ENCODE results near the gene WDR46. TPM values are rescaled to one million over a fixed set of nuclear protein-coding genes. Genes with fewer than 3 reads are reported as not detected.

WDR46 gene
- total and polyA plus RNA-seq, 2 of the 8 experiments (the other 6 are each of a cell fraction or from before 2014, with no cell fraction given) = 69.7 to 91.0 TPM

GRCh38 chr6:33299237-33299944 lies 10.4 kb upstream of the WDR46 start (continued):
- TF ChIP-seq CHD7 (IDR thresholded peaks at IDR 0.05; ENCODE audit: insufficient replicate concordance, low read length) (no peak), RFX5 (IDR thresholded peaks at IDR 0.05; ENCODE audit: borderline replicate concordance, low read depth, low read length) (0 out of 2 replicates have a peak, but pooled peaks have one; percentile 29), SRF (IDR thresholded peaks at IDR 0.05; ENCODE audit: low read depth, low read length) (no peak), SP4 (IDR thresholded peaks at IDR 0.05; ENCODE audit: low read length) (peak; percentile 63; the same call in 1 of the 2 replicates), MAFK (IDR thresholded peaks at IDR 0.05; ENCODE audit: low read depth, low read length) (no peak), YY1 (IDR thresholded peaks at IDR 0.05; ENCODE audit: low read depth, low read length) (no peak; the same call in 1 of the 2 replicates), MAX (IDR thresholded peaks at IDR 0.05) (0 out of 2 replicates have a peak, but pooled peaks have one; percentile 24), E2F6 (IDR thresholded peaks at IDR 0.05) (peak; percentile 52), EGR1 (IDR thresholded peaks at IDR 0.05; ENCODE audit: borderline replicate concordance, low read depth, low read length) (peak; percentile 72; the same call in 1 of the 2 replicates), POU5F1 (IDR thresholded peaks at IDR 0.05; ENCODE audit: low read depth, low read length) (no peak)
